Stimulated activated CD8-positive, alpha-beta memory T cell treated with anti-CD3 and anti-CD28 coated beads, Interleukin-15, amount 100 ng/mL, for 48 hours (primary cell): ENCODE results near the gene HAPSTR1.
"Not testable (repeated sequence)": the region's sequence is repeated elsewhere in the genome, so short reads cannot be mapped to it uniquely, and the experiment has no call there.

Experiments
- DNase-seq, 2 donors: peaks; one replicate each; pipeline ENCODE4 v3.0.0-alpha.2; 2020; ENCODE audit warnings: low read depth in 2 of 2

HAPSTR1 gene

GRCh38 chr16:9071377-9071776, 20.1 kb upstream of the HAPSTR1 start:
- no peak for DNase-seq

GRCh38 chr16:9072806-9073341, 18.6 kb upstream of the HAPSTR1 start:
- DNase-seq, result no peak

GRCh38 chr16:9075299-9076071, 16.0 kb upstream of the HAPSTR1 start:
- DNase-seq, result no peak

GRCh38 chr16:9077091-9077809, 14.2 kb upstream of the HAPSTR1 start:
- peak; percentile 28 to 62 for DNase-seq

- peak in 1 of 2 donors; percentile 42 for DNase-seq
Measured at GRCh38 chr16:9078467-9079429, 12.7 kb upstream of the HAPSTR1 start.

GRCh38 chr16:9079430-9079812, 12.0 kb upstream of the HAPSTR1 start:
- no peak for DNase-seq

GRCh38 chr16:9081158-9081557, 10.3 kb upstream of the HAPSTR1 start:
- no peak for DNase-seq

- DNase-seq, result no peak
Measured at GRCh38 chr16:9081843-9082242, 9.6 kb upstream of the HAPSTR1 start.

- no peak for DNase-seq
Measured at GRCh38 chr16:9082422-9082821, 9.0 kb upstream of the HAPSTR1 start.

- not testable (repeated sequence) for DNase-seq
Measured at GRCh38 chr16:9087733-9088132, 3.7 kb upstream of the HAPSTR1 start.

- DNase-seq, result no peak
Measured at GRCh38 chr16:9088848-9089247, 2.6 kb upstream of the HAPSTR1 start.

GRCh38 chr16:9089660-9090059, 1.8 kb upstream of the HAPSTR1 start:
- no peak for DNase-seq

GRCh38 chr16:9090101-9090959, 1.1 kb upstream of the HAPSTR1 start:
- no peak for DNase-seq

- DNase-seq, result no peak
Measured at GRCh38 chr16:9091867-9092281, 430 bp downstream of the HAPSTR1 start.

GRCh38 chr16:9092282-9092977, 986 bp downstream of the HAPSTR1 start:
- no peak for DNase-seq

GRCh38 chr16:9092978-9093344, 1.5 kb downstream of the HAPSTR1 start:
- no peak for DNase-seq

- DNase-seq, result no peak
Measured at GRCh38 chr16:9094011-9094846, 2.8 kb downstream of the HAPSTR1 start.

GRCh38 chr16:9095171-9095570, 3.7 kb downstream of the HAPSTR1 start:
- DNase-seq, result no peak

GRCh38 chr16:9095656-9096397, 4.4 kb downstream of the HAPSTR1 start:
- DNase-seq, result no peak
